ENCODE measurements around the gene PTGDS.

DNA sequence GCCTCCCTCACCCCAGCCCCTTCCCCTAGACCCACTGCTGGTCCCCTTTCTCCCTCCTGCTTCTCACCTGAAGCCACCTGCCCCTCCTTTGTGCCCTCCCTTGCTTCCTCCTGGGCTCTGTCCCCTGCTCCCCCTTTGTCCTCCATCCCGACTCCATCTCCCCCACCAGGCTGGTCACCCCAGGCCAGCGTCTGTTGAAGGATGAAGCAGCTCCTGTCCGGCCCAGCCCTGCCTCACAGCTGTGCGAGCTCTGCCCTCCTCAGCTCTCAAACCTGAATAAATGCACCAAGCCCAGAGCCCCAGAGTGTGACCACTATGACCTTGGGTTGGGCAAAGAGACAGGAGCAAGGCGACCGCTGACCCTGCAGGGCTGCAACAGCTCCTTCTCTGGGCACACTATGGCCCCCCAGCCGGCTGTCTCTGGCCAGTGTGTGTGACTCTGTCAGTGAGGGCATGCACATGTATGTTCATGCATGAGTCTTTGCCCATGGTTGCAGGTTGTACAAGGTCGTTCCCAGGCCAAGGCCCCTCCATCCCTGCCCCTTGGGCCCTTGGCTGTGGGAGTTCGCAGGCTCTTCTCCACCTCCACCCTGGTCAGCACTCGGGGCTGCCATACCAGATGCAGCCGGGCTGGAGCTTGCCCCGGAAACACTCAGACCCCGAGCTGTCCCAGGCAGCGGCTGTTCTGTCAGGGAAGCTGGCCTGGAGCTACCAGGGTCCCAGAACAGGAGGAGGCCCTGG, 21.9 kb upstream of the PTGDS start:
- TF ChIP-seq, protein P1, sequence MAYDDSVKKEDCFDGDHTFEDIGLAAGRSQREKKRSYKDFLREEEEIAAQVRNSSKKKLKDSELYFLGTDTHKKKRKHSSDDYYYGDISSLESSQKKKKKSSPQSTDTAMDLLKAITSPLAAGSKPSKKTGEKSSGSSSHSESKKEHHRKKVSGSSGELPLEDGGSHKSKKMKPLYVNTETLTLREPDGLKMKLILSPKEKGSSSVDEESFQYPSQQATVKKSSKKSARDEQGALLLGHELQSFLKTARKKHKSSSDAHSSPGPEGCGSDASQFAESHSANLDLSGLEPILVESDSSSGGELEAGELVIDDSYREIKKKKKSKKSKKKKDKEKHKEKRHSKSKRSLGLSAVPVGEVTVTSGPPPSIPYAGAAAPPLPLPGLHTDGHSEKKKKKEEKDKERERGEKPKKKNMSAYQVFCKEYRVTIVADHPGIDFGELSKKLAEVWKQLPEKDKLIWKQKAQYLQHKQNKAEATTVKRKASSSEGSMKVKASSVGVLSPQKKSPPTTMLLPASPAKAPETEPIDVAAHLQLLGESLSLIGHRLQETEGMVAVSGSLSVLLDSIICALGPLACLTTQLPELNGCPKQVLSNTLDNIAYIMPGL (CRISPR knock-in tag; IDR thresholded peaks at IDR 0.05), result no peak
- TF ChIP-seq, protein P2, sequence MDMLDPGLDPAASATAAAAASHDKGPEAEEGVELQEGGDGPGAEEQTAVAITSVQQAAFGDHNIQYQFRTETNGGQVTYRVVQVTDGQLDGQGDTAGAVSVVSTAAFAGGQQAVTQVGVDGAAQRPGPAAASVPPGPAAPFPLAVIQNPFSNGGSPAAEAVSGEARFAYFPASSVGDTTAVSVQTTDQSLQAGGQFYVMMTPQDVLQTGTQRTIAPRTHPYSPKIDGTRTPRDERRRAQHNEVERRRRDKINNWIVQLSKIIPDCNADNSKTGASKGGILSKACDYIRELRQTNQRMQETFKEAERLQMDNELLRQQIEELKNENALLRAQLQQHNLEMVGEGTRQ (CRISPR knock-in tag; IDR thresholded peaks at IDR 0.05), result no peak
- TF ChIP-seq, protein P3, sequence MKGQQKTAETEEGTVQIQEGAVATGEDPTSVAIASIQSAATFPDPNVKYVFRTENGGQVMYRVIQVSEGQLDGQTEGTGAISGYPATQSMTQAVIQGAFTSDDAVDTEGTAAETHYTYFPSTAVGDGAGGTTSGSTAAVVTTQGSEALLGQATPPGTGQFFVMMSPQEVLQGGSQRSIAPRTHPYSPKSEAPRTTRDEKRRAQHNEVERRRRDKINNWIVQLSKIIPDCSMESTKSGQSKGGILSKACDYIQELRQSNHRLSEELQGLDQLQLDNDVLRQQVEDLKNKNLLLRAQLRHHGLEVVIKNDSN (CRISPR knock-in tag; IDR thresholded peaks at IDR 0.05), result no peak
- TF ChIP-seq, protein P4, sequence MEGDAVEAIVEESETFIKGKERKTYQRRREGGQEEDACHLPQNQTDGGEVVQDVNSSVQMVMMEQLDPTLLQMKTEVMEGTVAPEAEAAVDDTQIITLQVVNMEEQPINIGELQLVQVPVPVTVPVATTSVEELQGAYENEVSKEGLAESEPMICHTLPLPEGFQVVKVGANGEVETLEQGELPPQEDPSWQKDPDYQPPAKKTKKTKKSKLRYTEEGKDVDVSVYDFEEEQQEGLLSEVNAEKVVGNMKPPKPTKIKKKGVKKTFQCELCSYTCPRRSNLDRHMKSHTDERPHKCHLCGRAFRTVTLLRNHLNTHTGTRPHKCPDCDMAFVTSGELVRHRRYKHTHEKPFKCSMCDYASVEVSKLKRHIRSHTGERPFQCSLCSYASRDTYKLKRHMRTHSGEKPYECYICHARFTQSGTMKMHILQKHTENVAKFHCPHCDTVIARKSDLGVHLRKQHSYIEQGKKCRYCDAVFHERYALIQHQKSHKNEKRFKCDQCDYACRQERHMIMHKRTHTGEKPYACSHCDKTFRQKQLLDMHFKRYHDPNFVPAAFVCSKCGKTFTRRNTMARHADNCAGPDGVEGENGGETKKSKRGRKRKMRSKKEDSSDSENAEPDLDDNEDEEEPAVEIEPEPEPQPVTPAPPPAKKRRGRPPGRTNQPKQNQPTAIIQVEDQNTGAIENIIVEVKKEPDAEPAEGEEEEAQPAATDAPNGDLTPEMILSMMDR (IDR thresholded peaks at IDR 0.05), result no peak
